Heart left ventricle (tissue), 16 donors: ENCODE measurements around the gene HOATZ. TPM values are rescaled to one million over a fixed set of nuclear protein-coding genes. Genes with fewer than 3 reads are reported as not detected.
A peak's percentile ranks its signal among the peaks of the same experiment; 100 is the strongest.

ENCODE experiments used
- ATAC-seq, 4 donors: fragments of 200-7000 bp; cut with Tn5 transposase; one replicate each; pipeline ENCODE4 v1.9.1; 2020 to 2022; ENCODE audit warnings: moderate library complexity in 4 of 4, mild to moderate bottlenecking in 3 of 4, moderate number of reproducible peaks in 1 of 4
- DNase-seq, 5 donors: peaks; one replicate each; pipeline ENCODE4 v3.0.0-alpha.2; 2020
- H3K27ac ChIP-seq, 12 donors: fragments of 200-600 bp; sonication (generic) in 4 of 12; one replicate each; pipeline versions ENCODE4 v1.5.0 to v1.8.0; 2016 to 2022; ENCODE audit warnings: mild to moderate bottlenecking in 2 of 12
- H3K27me3 ChIP-seq, 9 donors: fragments of 200-600 bp; sonication (generic) in 2 of 9; one replicate each; pipeline versions ENCODE4 v1.5.1 to v1.8.0; 2016 to 2022; ENCODE audit warnings: mild to moderate bottlenecking in 3 of 9
- H3K36me3 ChIP-seq, 9 donors: fragments of 200-600 bp; sonication (generic) in 2 of 9; one replicate each; pipeline versions ENCODE4 v1.5.0 to v1.8.0; 2018 to 2022; ENCODE audit warnings: mild to moderate bottlenecking in 2 of 9
- H3K4me1 ChIP-seq, 12 donors: fragments of 200-600 bp; sonication (generic) in 4 of 12; one replicate each; pipeline versions ENCODE4 v1.5.0 to v1.8.0; 2016 to 2022; ENCODE audit warnings: mild to moderate bottlenecking in 3 of 12
- H3K4me3 ChIP-seq, 12 donors: fragments of 200-600 bp; sonication (generic) in 4 of 12; one replicate each; pipeline versions ENCODE4 v1.5.0 to v1.8.0; 2017 to 2022; ENCODE audit warnings: mild to moderate bottlenecking in 9 of 12, moderate library complexity in 4 of 12
- H3K9me3 ChIP-seq, 12 donors: fragments of 200-600 bp; sonication (generic) in 4 of 12; one replicate each; pipeline versions ENCODE4 v1.5.0 to v1.8.0; 2016 to 2022; ENCODE audit warnings: mild to moderate bottlenecking in 1 of 12
- CTCF ChIP-seq, 12 donors: fragments of 200-600 bp; sonication (generic) in 4 of 12; IDR thresholded peaks; one replicate each; pipeline versions ENCODE4 v1.5.0 to v1.8.0; 2018 to 2022; ENCODE audit warnings: antibody characterized with exemption in 12 of 12, mild to moderate bottlenecking in 5 of 12
- POLR2A ChIP-seq, 2 donors: fragments of 450-650 bp; IDR thresholded peaks; one replicate each; pipeline ENCODE4 v1.6.1; 2017; ENCODE audit warnings: antibody characterized with exemption in 2 of 2, mild to moderate bottlenecking in 2 of 2, moderate library complexity in 2 of 2
- WGBS, 4 donors: extraction: QIAGEN DNeasy Blood & Tissue Kit in 2 of 4; methylation state at CpG; one replicate each; pipeline versions ENCODE4 v1.1.5 to v1.1.7; 2013 to 2018; 5-methylcytosine and 5-hydroxymethylcytosine counted together
- intact Hi-C, 10 donors: fragments of 100-400 bp; cut with DNase I; formaldehyde crosslinking; loops; one replicate each; pipeline versions ENCODE4 v1.11.1 to v1.14.2; 2022
- polyA plus RNA-seq, 2 donors: library from polyadenylated mRNA; stranded (reverse); fragments of 200-250 nt; gene quantifications; one replicate each; pipeline ENCODE4 v1.2.3, GENCODE V29; 2013
- total RNA-seq, 9 donors: library from RNA; depleted of rRNA in 2 of 9; stranded (reverse); fragments of >200 nt in 2 of 9; fragmentation: NEBNext Ultra II Directional in 3 of 9; extraction: Animal tissue kit (Norgen Biotek cat#: 25700) in 3 of 9; gene quantifications; one replicate each; pipeline versions ENCODE4 v1.1.0 to v1.2.4, GENCODE V29; 2016 to 2023
- donor health status: ischemic (EF 13 %, LVEDD 7.1; RV severe dilation, severe dysfunction).
- donor health status: healthy with polysubstance abuse.
- donor health status: DM: no; HTN: yes; CAD: no.
- donor health status: DM: no; HTN: no; CAD: no.
- donor health status: ischemic (EF 25% LVEDD 6.9; RV normal size, moderate dysfunction).
- donor health status: ischemic (EF 25% LVEDD 5.7; RV mildly dilated, moderate dysfunction).
- donor health status: healthy.
- donor health status: DM: yes; HTN: yes; CAD: no.
- donor health status: ischemic (EF 35%, LVEDD 5.7; RV mildly dilated, moderate dysfunction).
- donor health status: nonischemic (EF 11% LVEDD 7.7; RV severe dilation, severe dysfunction).
- donor health status: DM: yes; HTN: yes; CAD: no.
- donor health status: PGD.
- donor health status: ischemic (EF 29% LVEDD 5.4; RV normal size, mild dysfunction).
- donor health status: nonischemic (EF 23%, LVEDD 6.1; RV moderate dilation, normal function).

The HOATZ gene
- total and polyA plus RNA-seq, 11 donors: not detected

DNA sequence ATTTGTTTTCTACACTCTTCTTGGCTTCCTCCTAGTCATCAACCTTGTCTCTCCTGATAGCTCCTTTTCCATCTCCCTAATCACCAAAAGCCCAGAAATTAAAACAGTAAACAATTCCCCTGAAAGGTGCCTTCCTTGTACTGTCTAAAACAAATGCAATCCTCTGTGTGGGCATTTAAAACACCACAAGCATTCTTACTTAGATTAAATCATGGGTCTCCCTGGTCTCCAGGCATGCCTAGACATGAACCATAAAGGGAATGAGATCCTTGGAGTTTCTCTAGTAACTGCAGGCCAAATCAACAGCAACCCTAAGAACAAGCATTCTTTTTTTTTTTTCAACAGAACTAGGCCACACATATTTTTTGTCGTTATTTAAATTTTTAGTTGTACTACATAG is 4.3 kb upstream of the HOATZ start:
- peaks cover 9 to 60% (median 34%) of the 10 kb centered on the region in 9 donors for H3K27me3 ChIP-seq

DNA sequence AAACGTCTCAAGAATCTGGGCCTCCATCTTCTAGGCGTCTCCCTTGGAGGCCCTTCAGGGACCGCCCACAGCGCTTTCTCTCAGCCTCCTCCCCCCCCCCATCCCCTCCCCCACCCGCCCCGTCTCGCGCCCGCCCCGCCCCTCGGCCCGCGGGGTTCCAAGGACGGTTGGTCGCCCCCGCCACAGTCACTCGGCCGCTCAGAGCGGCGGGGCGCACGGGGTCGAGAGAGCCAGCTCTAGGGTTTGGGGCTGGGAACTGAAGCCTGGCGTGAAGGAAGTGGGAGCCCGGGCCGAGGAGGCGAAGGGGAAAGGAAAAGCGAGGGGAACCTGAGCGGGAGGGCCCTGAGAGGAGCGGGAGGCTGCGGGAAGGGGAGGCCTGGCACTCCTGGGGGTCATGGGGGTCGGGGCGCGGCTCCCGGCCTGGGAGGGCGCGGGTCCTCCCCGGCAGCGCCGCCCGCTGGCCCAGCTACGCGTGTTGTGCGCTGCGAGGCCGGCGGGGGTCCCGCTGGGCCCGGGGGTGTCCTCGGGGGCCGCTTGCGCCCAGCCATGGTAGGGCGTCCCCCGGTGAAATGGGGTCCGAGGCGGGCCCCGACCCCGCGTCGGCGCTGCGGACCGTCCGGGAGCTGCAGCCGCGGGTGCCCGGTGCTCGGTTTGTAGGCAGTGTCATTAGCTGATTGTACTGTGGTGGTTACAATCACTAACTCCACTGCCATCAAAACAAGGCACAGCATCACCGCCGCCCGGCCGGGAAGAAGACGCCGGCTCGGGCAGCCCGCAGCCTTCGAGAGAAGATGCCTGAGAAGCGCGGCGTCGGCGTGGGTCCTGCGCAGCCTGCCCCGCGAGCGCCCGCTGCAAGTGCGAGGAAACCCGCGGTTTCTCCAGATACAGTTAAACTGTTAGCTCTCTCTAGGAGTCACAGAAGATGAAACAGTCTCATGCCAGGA is 2.0 kb upstream of the HOATZ start, which contains the start of gene BTG4:
Gene BTG4 (minus strand): TSS at position 91 of the 944 bp plus-strand sequence. CDS start 13,610 bp downstream, outside the sequence.
- TF ChIP-seq CTCF (IDR thresholded peaks at IDR 0.05) (no peak), POLR2A (IDR thresholded peaks at IDR 0.05) (no peak)
- peaks cover 0 to 18% (median 4%) of the 10 kb centered on the region in 12 donors for H3K4me1 ChIP-seq
- no peaks in the 10 kb centered on the region for H3K9me3 ChIP-seq
- intact Hi-C loops: no loop called here
- 3 to 6% (median 4%) methylated on average over 39 to 90 of the region's 90 CpGs for WGBS, 4 donors
- no peaks in the 10 kb centered on the region for H3K36me3 ChIP-seq
- DNase-seq (peak in 1 of 5 donors; percentile 24), ATAC-seq (peak in 2 of 4 donors; percentile 31 to 42)
- no peak within 1 kb of the TSS for H3K27ac ChIP-seq
- H3K4me3 ChIP-seq: peak within 1 kb of the TSS; percentile 4 to 59 (median 44)
- peaks cover 9 to 60% (median 39%) of the 10 kb centered on the region in 9 donors for H3K27me3 ChIP-seq

More for the DNA sequence above, 4.3 kb upstream of the HOATZ start:
- H3K4me3 ChIP-seq: no peak overlapping the region
- H3K36me3 ChIP-seq: no peaks in the 10 kb centered on the region
- intact Hi-C loops: no loop called here
- ATAC-seq (no peak), DNase-seq (no peak)
- no peaks in the 10 kb centered on the region for H3K9me3 ChIP-seq
- H3K4me1 ChIP-seq: peaks cover 0 to 18% (median 4%) of the 10 kb centered on the region in 12 donors
- TF ChIP-seq CTCF (IDR thresholded peaks at IDR 0.05) (no peak), POLR2A (IDR thresholded peaks at IDR 0.05) (no peak)
- WGBS, 4 donors: 94 to 96% (median 94%) methylated on average over 1 of the region's 1 CpG
- no peak overlapping the region for H3K27ac ChIP-seq

GRCh38 chr11:111513240-111513605 is 1.4 kb upstream of the HOATZ start:
- H3K4me3 ChIP-seq: peak overlapping the region in 3 of 12 donors; percentile 23 to 53 (median 51)
- H3K27me3 ChIP-seq: peaks cover 9 to 60% (median 39%) of the 10 kb centered on the region in 9 donors

More at GRCh38 chr11:111513240-111513605, 1.4 kb upstream of the HOATZ start:
- H3K9me3 ChIP-seq: no peaks in the 10 kb centered on the region
- DNase-seq (no peak), ATAC-seq (no peak)
- WGBS, 4 donors: 38 to 45% (median 40%) methylated on average over 6 of the region's 6 CpGs
- intact Hi-C loops: no loop called here
- H3K27ac ChIP-seq: no peak overlapping the region
- TF ChIP-seq CTCF (IDR thresholded peaks at IDR 0.05) (no peak), POLR2A (IDR thresholded peaks at IDR 0.05) (no peak)
- no peaks in the 10 kb centered on the region for H3K36me3 ChIP-seq
- H3K4me1 ChIP-seq: peaks cover 0 to 18% (median 4%) of the 10 kb centered on the region in 12 donors
